Fibroblast of skin of left biceps (primary cell): ENCODE results near the gene BFAR.
"Not testable (repeated sequence)": the region's sequence is repeated elsewhere in the genome, so short reads cannot be mapped to it uniquely, and the experiment has no call there.

Experiments used
- DNase-seq, 2 experiments: peaks; one replicate each; pipeline ENCODE4 v3.0.0-alpha.2; 2013; ENCODE audit warnings: low read depth in 2 of 2

BFAR gene

GRCh38 chr16:14685870-14686793 lies 53.4 kb downstream of the BFAR start:
- not testable (repeated sequence) for DNase-seq

- DNase-seq, result not testable (repeated sequence)
Measured at GRCh38 chr16:14694129-14694528, 61.4 kb downstream of the BFAR start, which contains the start of gene PLA2G10. Gene PLA2G10 (minus strand): TSS chr16:14694308. CDS start chr16:14694229, 79 bp downstream.

GRCh38 chr16:14701859-14702258 lies 69.1 kb downstream of the BFAR start:
- DNase-seq, result not testable (repeated sequence)

GRCh38 chr16:14702672-14703071 lies 69.9 kb downstream of the BFAR start:
- not testable (repeated sequence) for DNase-seq

GRCh38 chr16:14703156-14704011 lies 70.6 kb downstream of the BFAR start, which contains the start of gene NPIPA3:
Gene NPIPA3 (plus strand): TSS chr16:14703411. CDS start chr16:14708944, 5,533 bp downstream.
- DNase-seq, result not testable (repeated sequence)
